Stimulated activated CD4-positive, alpha-beta T cell treated with anti-CD3 and anti-CD28 coated beads, TNF-alpha, amount 100 ng/mL, for 24 hours (primary cell): Measurements from ENCODE around the gene DDX31.

Source experiments
- DNase-seq, 3 experiments: peaks; one replicate each; pipeline ENCODE4 v3.0.0-alpha.2; 2020; ENCODE audit warnings: low read depth in 3 of 3

The DDX31 gene

DNA sequence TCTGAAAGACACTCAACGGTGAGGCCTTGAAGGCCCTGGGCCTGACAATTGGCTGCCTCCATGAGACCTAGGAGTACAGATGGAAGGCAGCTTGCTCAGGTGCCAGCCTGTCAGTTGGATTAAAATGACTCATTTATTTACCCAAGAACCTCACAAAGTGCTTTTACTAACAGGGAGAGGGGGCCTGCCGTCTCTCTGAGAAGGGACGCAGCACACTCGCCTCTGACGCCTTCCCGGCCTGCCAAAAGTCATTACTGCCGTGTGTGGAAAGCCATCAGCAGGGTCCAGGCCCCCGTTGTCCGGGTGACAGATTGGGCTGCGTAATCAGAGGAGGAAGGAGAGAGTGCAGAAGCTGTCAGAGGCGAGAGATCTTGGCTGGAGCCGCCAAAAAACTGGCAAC lies 32.4 kb downstream of the DDX31 start:
- no peak for DNase-seq

DNA sequence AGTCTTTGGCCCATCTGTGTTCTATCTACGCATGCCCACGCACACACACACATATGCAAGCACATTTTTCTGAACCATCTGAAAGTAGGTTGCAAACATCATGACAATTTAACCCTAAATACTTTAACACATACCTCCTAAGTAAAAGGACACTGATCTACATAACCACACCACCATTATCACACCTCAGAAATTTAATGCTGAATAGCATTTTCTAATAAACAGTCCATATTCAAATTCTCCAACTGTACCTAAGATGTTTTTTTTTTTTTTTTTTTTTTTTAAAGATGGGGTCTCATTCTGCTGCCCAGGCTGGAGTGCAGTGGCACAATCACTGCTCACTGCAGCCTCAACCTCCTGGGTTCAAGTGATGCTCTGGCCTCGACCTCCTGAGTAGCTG lies 35.5 kb downstream of the DDX31 start:
- DNase-seq, result no peak

DNA sequence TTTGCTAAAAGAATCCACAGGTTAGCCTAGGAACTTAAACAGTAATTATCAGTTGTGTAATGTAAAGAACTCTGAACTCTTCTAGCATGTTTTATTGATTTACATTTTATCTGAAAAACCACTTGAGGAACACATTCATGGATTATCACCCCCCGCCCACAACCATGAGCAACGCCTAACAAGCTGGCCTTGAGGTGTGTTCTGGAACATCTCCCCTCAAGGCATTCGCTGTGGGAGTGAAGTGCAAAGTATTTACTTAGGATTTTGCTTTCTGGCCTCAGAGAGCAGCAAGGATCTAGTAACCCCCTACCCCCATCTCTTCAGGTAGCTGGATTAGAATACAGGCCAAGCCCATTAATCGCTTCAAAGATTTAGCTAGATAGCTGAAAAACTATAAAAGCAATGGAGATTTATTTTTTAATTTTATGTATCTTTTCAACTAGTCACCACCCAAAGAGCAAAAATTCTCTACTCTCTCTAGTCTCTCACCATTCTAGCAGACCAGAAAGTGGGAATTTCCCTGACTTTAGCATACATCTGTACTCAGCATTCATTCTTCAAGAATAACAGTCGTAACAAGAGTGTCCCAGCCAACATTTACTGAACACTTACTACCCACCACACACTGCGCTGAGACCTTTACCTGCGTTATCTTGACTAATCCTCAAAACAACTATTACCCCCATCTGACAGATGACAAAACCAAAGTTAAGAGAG lies 37.2 kb downstream of the DDX31 start:
- DNase-seq, result no peak

DNA sequence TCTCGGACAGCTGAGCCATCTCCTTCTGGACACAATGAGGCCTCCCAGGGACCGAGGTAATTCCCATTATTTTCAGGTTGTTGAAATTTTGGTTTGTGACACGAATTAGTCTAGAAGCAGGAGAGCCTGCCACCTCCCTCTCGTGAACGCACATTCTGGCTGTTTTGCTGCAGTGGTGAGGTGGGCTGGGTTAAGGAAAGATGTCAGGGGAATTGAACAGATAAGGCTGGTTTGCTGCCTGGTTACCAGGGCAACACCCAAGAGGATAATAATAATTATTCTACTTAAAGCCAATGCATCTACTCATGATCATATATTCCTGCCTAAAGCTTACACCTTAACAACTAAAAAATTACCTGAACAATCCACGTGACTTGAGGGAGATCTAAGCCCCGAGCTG lies 38.1 kb downstream of the DDX31 start:
- no peak for DNase-seq

DNA sequence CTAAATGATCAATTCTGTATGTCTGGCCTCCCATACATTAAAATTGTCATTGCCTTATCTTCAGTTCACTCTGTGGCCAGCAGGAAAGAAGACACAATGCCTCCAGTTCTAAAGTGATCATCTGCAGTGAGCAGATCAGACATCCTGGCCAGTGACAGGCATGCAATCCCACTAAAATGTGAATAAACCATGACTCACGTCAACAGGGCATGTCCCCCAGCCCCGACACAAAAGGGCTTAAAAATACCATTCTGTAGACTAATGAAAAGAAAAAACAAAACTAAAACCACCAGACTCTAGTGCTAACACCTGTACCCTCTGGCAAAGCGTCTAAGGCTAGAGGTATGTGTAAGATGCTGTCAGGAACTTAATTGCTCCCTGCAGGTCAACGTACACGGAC lies 38.5 kb downstream of the DDX31 start:
- no peak for DNase-seq

DNA sequence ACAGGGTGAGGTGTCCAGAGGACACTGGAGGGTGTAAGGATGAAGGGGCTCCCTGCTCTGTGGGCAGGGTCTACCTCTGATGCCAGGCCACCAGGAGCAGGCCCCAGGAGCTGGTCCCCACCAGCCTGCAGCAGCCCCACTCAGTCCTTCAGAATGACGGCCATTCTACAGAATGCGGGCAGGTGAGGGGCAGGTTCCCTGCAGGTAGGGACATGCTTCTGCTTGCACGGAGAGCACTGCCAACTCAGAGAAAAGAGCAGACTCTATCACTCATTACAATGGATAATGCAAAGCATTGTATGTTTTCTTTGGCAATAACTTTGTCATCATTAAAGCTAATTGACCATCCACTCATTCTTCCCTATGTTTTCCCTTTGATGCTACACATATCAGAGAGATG lies 39.0 kb downstream of the DDX31 start:
- no peak for DNase-seq

DNA sequence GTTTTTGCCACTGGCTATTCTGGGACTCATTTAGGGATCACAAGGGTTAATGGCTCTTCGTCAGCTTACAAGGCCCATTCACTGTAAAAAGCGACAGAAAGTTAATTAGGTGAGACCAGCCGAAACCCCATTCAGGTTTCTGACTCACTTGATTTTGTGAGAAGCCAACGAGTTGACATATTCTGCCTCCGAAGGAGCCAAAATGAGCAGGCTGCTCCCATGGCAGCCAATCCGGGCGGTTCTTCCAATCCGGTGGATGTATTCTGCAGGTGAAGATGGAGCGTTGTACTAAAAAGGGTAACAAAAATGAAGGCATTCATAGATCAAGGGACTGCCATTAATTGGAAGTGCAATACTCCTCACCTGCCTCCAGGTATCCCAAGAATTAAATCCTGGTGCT lies 39.7 kb downstream of the DDX31 start:
- no peak for DNase-seq

DNA sequence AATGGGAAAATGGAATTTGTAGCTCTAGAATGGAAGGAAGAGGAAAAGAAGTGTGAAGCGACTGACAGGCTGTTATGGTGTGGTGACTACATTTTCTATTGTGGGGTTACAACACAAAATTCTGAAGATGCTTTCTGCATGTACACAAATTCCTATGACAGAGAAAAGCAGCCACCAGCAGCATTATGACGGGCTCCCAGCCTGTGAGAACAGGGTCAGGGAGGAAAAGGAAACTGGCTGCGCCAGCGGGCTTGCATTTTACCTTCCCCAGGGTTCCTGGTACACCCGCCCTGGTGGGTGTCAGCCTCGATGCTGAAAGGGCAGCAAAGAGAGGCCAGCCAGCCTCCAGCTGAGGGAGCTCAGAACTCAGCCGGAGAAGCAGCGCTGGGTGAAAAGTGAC lies 41.0 kb downstream of the DDX31 start:
- DNase-seq, result no peak

DNA sequence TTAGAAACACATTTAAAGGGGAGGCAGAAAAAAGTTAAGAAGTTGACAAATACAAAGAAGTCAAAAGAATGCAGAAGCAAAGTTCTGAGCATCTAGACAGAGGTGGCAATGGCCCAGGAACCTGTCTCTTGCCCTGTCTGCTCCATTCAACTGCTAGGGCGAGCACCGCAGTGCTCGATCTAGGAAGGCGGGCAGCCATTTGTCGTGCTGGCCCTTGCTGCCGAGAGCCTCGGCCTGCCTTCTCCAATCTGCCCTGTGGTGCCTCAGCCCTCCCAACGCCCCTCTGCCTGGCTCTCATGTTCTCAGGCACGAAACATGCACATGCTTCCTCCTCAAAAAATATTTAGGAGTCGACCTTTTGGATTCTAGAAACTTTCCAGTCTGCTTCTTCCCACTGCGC lies 42.2 kb downstream of the DDX31 start:
- no peak for DNase-seq

DNA sequence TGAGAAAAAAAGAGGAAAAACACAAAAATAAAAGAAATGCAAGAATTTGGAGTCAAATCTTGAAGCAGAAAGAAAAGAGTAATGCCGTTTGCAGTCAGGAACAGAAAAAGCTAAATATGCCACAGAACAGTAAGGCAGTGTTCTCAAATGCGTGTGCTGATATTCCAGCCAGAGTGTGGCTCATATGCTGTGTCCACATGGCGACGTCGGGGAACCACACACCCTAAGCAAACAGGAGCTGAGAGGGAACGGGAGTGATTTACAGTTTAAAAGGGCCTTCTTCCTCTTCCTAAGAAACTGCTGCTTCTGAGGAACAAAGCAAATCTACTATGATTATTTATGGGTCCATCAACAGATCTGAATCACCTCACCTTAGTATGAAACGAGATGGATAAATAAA lies 42.7 kb downstream of the DDX31 start:
- DNase-seq, result no peak

DNA sequence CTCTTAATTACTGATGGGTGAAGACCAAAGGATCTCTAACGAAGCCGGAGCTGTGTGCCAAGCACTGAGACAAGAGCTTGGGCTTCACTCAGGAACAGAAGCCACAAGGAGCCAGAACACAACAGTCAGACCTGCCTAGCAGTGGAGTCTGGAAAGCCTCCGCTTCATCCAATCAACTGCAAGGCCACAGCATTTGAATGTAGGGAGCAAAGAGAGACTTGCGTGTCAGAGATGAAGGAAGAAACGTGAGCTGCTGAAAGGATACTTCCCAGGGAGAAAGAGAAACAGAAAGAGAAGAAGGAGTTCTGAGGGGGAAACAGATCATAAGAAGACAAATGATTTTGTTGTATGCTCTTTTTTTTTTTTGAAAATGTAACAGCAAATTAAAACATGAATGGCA lies 43.5 kb downstream of the DDX31 start:
- no peak for DNase-seq

DNA sequence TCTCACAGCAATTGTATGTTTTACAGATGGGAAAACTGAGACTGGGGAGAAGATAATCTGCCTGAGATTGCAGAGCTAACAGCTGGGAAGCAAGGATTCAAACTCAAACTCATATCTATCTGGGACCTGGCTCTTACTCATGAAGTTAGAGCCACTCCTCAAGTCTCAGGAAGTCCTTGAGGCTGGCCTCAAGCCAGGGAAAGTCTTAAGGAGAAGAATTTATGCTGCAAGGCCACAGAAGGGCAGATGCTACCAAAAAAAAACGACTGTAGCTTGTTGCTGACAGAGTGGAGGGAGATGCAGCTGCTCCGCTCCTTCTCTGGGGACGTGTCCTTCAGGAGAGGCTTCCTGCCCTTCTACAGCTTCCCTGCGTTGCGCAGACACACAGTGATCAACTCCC lies 47.6 kb downstream of the DDX31 start:
- DNase-seq, result no peak

DNA sequence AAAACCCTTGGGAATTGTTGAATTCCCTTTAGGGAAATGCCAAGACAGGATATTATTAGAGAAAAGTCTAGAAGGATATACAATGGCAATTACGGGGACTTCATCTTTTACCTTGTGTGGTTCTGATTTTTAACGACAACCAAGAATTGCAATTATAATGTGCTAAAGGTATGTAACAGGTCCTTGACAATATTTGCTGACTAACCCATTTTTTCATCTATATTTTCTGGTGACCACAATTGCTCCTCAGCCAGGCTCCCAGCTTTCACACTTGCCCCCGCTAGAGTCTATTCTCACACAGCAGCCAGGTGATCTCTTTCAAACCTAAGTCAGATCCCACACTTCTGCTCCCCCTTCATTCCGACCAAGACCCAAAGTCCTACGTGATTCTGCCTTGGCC lies 53.1 kb downstream of the DDX31 start:
- DNase-seq, result no peak

DNA sequence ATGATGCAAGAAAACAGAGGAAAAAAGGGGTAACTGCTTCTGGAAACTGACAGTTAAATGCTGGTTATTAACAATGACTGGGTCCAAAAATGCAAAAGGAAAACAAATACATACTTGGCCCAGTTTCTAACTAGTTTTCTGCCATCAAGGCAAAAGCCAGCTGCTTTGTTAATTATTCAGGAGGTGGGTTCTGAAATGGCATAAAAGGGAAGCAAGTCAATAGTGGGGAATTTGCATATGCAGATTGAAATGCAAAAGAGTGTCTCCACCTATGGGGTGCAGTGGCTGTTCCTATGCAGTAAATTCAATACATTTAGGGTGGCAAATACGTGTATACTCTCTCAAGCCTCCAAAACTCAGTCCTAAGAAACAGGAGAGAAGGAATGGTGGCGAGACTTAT lies 54.0 kb downstream of the DDX31 start:
- DNase-seq, result no peak

DNA sequence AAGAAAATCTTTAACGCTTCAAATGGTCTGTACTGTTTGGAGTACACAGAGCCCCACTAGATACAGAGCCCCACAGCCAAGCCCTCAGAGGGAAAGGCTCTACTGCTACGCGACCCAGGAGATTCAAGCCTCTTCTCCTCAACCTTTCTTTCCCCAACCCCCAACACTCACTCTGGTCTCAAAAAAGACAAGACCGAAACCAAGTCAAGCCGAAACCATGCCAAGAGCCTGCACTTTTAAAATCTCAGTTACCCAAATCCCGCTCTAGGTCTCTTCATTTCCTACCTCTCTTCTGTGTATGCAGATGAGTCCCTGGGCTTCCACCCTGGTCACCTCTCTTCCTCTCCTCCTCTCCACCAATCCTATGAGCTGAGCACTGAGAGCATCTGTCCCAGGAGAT lies 55.5 kb downstream of the DDX31 start:
- DNase-seq, result no peak

DNA sequence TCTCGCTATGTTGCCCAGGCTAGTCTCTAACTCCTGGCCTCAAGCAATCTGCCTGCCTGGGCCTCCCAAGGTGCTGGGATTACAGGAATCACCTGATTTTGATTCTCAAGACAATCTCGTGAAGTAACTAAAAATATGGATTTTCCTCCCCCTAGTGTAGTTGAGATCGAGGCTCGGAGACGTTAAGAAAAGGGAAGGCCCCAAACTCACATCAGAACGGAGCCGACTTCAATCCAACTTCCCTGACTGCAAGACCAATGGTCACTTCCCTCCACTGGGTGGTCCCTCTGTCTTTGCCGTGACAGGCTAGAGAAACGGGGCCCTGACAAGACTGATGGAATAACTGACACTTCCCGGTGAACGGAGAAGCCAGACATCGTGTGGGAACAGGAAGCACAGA lies 59.1 kb downstream of the DDX31 start:
- DNase-seq, result no peak

DNA sequence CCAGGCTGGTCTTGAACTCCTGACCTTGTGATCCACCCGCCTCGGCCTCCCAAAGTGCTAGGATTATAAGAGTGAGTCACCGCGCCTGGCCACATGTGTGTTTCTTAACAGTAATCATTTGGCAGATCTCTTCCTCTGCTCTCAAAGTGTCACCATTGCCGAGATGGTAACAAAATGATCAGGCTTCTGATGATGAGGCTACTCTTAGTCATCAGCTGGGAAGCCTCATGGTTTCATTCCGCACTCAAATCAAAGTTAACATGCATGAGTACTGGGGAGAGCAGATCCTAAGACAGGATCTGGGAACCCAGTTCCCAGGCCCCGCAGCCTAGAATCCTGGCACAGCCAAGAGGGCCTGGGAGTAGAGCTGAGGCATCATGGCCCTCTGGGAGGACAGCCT lies 60.0 kb downstream of the DDX31 start:
- DNase-seq, result no peak

DNA sequence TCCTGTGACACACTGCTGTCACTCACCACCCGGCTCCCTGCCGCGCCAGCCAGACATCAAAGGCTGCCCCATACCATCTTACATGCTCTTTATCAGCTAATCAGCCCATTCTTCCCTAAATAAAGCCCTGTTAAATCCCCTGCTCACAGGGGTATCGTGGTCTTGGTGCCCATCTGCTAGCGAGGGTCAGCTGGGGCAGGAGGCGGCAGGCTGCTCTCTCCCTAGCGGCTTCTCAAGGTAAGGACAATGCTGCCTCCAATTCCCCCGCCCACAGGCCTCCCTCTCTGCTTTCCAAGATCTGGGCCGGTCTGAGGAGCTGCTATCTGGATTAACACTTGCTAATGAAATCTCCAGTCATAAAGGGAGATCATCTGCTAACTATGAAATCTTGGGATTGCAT lies 60.6 kb downstream of the DDX31 start:
- no peak for DNase-seq

DNA sequence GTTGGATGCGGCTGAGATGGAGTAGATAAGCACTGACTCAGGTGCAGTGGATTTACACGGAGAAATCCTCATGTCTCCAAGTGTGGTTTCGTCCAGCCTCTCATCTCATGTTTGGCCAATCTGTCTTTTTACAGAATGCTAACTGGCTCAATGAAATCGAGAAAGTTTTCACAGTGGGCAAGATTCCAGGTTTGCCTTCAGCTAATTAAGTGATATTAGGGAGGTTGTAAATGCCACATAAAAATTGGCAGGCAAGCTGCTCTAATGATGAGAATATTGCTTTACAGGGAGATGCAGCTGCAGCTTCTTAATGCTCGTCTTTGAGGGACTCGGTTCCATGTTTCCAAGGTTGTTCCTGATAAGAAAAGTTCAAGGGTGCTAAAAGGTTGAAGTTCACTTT lies 63.7 kb downstream of the DDX31 start:
- no peak for DNase-seq

DNA sequence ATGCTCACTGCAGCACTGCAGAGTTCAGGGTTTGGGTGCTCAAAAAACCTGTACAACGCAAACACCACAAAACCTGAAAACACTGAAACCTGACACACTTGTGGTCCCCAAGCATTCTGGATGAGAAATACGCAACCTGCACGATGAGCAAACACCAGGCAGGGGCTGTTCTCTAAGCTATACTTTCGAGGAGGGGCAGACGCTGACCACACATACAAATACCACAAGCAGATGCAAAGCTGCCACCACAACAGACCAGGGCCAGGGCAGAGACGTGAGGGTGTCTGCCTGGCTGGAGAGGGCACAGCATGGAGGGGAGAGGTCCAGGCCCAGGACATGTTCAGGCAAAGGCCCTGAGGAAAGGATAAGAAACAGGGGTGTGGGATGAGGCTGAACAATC lies 64.4 kb downstream of the DDX31 start:
- DNase-seq, result no peak

DNA sequence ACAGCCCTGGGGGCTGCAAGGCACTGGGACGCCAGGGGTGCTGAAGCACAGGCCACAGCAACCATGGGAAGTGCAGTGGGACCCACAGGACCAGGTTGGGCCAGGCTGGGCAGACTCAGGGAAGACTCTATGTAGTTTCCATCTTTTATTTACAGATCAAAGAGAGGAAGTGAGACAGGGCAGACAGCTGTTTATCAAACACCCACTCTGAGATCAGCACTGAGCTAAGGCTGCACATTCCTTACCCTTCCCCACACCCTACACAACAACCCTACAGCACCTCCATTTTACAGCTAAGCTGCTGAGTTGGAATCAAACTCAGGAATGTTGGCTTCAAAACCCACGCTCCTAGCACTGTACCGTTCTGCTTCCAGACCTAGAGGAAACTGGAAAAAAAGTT lies 67.6 kb downstream of the DDX31 start:
- DNase-seq, result no peak

DNA sequence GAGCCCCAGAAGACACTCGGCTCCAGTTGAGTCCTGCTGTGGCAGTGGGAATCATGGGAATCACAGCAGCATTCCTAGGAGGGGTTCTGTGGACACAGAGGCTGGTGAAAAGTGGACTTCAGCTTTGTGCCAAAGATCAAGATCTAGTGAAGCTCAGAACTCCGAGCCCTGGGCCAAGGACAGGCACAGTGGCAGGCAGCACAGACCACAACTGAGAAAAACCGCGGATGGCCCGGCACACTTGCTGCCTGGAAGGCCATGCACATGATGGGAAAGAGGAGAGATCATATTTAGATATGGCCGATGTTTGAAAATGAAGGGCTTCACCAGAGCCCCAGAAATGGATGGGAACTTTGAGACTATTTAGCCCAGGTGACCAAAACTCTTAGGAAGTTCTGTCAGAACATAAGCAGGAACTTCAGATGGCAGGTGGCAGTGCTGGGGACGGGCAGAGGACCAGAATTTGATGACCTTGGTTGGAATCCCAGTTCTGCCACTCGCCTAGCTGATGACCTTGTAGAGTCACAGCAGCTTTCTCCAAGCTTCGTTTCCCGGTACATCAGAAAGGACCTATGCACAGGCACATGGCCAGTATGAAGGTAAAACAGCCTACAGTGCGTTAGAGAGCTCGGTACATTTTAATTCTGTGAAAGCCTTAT lies 69.3 kb downstream of the DDX31 start:
- no peak for DNase-seq

DNA sequence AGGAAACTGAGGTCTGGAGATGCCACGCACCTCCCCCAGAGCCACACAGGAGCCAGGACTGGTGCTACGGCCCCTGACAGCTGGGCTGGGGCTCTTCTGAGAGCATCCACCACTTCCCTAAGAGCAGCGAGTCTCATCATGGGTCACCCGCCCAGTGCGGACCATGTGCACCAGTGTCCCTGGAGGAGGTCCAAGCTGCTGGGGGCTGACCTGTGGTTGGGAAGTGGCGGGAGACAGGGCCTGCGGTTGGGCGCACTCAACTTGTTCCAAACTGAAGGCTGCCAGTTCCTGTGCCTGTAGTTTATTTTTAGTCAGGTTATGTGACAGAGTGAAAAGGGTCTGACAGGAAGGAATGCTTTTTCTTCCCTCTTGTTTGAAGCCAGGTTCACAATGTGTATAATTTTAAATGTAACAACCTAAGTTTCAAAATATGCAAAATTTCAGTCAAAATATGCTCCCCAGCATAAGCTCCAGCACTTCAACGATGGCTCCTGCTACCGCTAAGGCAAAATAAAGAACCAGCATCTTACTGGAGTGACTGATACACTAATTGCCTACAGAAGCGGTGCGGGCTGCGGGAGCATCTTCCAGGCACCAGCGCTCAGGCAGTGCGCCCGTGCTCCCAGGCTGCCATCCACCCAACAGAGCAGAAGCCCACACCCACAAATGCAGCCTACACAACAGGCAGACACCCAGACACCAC lies 72.6 kb downstream of the DDX31 start:
- DNase-seq, result no peak
